KOPT-K1 (cell line): Measurements from ENCODE around the gene RNF121.

Source experiments
- H3K27ac ChIP-seq: fragments of 200-600 bp; sonication (generic); 2 replicates; pipeline ENCODE4 v1.5.1; 2016; ENCODE audit warnings: antibody characterized with exemption, mild to moderate bottlenecking, low read depth, low read length; ENCODE audit not compliant: poor library complexity, severe bottlenecking
- H3K36me3 ChIP-seq: fragments of 200-600 bp; sonication (generic); 2 replicates; pipeline ENCODE4 v1.5.1; 2017; ENCODE audit warnings: antibody characterized with exemption, mild to moderate bottlenecking, low read length, moderate library complexity; ENCODE audit not compliant: insufficient read depth
- H3K9me3 ChIP-seq: fragments of 200-600 bp; sonication (generic); 2 replicates; pipeline ENCODE4 v1.5.1; 2017; ENCODE audit warnings: antibody characterized with exemption, low read length, mild to moderate bottlenecking; ENCODE audit not compliant: insufficient read depth, poor library complexity, severe bottlenecking

RNF121 gene

GRCh38 chr11:72002841-72003775 lies 74.3 kb downstream of the RNF121 start:
- H3K36me3 ChIP-seq: peaks cover 84% of the 10 kb centered on the region
- no peaks in the 10 kb centered on the region for H3K9me3 ChIP-seq
- H3K27ac ChIP-seq: no peak overlapping the region

GRCh38 chr11:72003776-72004171 lies 74.9 kb downstream of the RNF121 start:
- peaks cover 91% of the 10 kb centered on the region for H3K36me3 ChIP-seq
- H3K27ac ChIP-seq: no peak overlapping the region
- no peaks in the 10 kb centered on the region for H3K9me3 ChIP-seq

DNA sequence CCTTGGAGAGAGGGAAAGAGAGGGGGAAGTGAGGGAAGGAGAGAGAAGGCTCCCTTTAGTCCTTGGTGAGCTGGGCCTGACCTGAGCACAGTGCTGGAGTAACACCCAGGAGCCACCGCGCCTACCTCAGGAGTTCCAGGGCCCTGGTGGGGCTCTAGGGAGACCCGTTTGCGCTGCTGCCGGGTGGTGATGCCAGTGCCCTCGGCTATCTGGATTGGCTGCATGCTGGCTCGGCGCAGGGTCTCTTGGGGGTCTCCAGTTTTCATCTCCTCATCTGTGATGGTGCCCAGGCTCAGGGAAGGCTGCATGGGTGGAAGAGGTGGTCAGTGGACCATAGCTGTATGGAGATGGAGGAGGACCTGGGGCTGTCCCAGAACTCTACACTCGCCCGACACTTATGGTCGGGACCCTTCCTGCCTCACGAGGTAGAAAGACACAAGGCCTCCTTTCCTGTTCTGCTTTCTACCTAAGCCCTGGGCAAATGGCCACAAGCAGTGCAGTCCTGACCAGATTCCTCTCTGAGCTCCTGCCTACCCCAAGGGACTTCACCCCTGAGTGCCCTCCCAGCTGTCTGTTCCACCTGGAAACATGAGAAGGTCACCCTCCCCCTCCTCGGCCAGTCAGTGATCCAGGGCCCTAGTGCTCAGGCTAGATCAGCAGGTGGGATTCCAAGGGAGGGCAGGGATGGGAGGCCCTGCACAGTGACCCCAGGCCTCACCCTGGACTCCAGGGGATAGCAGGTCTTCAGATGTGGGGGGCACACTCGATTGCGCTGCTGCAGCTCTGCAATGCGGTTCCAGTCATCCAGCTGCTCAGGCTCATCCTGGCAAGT lies 75.9 kb downstream of the RNF121 start:
- Histone ChIP-seq H3K36me3 (peaks cover 99% of the 10 kb centered on the region), H3K9me3 (no peaks in the 10 kb centered on the region), H3K27ac (no peak overlapping the region)

- no peak overlapping the region for H3K27ac ChIP-seq
- H3K36me3 ChIP-seq: peaks cover 100% of the 10 kb centered on the region
- no peaks in the 10 kb centered on the region for H3K9me3 ChIP-seq
Observed at GRCh38 chr11:72005347-72006260, 76.8 kb downstream of the RNF121 start.

DNA sequence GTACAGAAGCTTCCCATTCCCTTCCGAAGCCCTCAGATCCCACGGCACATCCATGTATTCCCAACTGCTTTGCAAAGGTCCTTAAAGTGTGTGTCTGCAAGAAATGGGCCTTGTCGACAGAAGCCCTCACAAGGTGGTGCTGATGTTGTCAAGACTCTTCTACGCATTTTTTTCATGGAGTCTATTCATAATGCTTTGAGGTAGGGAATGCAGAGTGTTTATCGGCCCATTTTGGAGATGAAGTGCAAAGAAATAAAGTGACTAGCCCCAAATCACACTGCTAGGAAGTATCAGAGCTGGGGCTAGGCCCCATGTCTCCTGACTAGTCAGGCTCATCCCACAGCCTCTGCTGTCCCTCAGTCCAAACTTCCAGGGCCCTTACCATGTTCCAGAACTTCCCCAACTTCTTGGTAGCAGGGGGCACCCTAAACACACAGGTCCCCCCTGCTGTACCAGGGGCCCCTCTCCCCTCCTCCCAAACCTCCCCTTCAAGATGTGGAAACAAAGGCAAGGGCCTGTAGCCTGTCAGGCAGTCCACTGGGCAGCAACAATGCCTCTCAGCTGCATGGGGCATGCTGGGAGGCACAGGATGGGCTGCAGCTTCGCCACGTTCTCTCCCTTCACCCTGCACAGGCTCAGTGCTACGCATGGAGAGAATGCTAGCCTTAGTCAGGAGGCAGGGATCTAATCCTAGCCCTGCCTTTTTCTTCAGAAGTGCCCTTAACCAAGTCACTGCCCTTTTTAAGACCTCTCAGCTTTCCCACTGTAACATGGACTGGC lies 77.7 kb downstream of the RNF121 start:
- H3K36me3 ChIP-seq: peaks cover 100% of the 10 kb centered on the region
- no peak overlapping the region for H3K27ac ChIP-seq
- no peaks in the 10 kb centered on the region for H3K9me3 ChIP-seq

GRCh38 chr11:72007089-72007476 lies 78.2 kb downstream of the RNF121 start:
- Histone ChIP-seq H3K36me3 (peaks cover 100% of the 10 kb centered on the region), H3K9me3 (no peaks in the 10 kb centered on the region), H3K27ac (no peak overlapping the region)

- Histone ChIP-seq H3K9me3 (no peaks in the 10 kb centered on the region), H3K36me3 (peaks cover 100% of the 10 kb centered on the region), H3K27ac (no peak overlapping the region)
Observed at GRCh38 chr11:72007587-72007986, 78.7 kb downstream of the RNF121 start.

GRCh38 chr11:72008728-72009127 lies 79.9 kb downstream of the RNF121 start:
- Histone ChIP-seq H3K27ac (no peak overlapping the region), H3K36me3 (peaks cover 100% of the 10 kb centered on the region)

GRCh38 chr11:72009156-72009555 lies 80.3 kb downstream of the RNF121 start:
- Histone ChIP-seq H3K9me3 (no peaks in the 10 kb centered on the region), H3K36me3 (peaks cover 100% of the 10 kb centered on the region), H3K27ac (no peak overlapping the region)

More at GRCh38 chr11:72008728-72009127, 79.9 kb downstream of the RNF121 start:
- H3K9me3 ChIP-seq: no peaks in the 10 kb centered on the region

- H3K9me3 ChIP-seq: no peaks in the 10 kb centered on the region
- no peak overlapping the region for H3K27ac ChIP-seq
- H3K36me3 ChIP-seq: peaks cover 100% of the 10 kb centered on the region
Observed at GRCh38 chr11:72010529-72011233, 81.8 kb downstream of the RNF121 start.

DNA sequence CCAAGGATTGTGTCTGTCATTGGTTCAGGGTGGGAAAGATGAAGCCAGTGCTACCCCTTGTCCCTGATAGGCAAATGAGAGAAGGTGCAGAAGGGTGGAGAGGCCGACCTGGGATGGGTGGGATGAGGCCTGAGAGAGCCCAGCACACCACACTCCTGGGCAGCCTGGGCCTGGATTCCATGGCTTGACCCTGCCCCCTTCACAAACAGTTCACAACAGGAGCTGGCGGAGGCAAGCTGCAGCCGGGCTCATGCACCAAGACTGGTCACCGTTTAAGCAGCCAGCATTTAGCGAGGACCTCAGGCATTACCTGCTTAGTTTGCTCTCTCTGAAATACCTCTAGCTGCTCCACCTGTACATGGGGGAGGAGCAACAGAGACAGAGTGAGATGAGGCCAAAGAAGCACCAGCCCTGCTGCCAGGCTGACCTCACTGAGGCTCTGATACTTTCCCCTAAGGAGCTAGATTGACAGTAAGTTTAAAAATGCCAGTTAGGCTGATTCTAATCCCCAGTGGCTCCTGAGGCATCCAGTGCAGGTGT lies 83.3 kb downstream of the RNF121 start:
- H3K9me3 ChIP-seq: no peaks in the 10 kb centered on the region
- H3K36me3 ChIP-seq: peaks cover 100% of the 10 kb centered on the region
- no peak overlapping the region for H3K27ac ChIP-seq

- no peak overlapping the region for H3K27ac ChIP-seq
- H3K9me3 ChIP-seq: no peaks in the 10 kb centered on the region
- H3K36me3 ChIP-seq: peaks cover 100% of the 10 kb centered on the region
Observed at GRCh38 chr11:72012897-72013721, 84.3 kb downstream of the RNF121 start.
